ENCODE data around the gene WNT7B.

WNT7B gene

DNA sequence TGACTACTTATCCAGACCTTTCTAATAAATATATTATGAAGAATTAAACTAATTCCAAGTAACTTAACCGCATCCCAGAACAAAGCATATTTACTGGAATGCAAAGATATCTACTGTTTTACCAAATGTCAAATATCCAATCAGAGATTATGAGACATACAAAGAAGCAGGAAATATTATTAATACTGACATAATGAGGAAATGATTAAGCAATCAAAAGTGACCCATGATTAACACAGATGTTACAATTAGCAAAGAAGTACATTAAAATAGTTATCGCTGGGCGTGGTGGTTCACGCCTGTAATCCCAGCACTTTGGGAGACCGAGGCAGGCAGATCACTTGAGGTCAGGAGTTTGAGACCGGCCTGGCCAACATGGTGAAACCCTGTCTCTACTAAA is 105.2 kb downstream of the WNT7B start:
- DNase-seq (ENCODE audit: low read depth) = no peak

Measured in GM04504 (cell line).